Measurements from ENCODE around the gene SRGAP1. TPM values are rescaled to one million over a fixed set of nuclear protein-coding genes. Genes with fewer than 3 reads are reported as not detected.

SRGAP1 gene
- total and polyA plus RNA-seq, 8 donors: 9.6 to 15.6 (median 11.7) TPM

DNA sequence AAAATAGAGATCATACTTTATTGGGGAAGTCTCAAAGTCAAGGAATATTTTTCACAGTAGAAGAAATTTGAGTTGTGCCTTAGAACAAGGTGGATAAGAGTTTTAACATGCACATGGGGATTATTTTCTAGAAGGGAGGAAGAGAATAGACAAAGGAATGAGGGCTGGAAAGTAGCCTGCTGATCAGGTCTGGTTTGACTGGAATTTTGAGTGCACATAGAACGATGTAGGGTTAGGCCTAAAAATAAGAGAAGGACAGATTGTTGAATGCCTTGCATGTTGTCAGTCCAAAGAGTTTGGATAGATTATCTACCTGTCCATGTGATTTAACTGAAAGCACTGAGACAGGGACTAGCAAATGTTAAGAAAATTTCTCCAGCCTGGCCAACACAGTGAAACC is 87.2 kb downstream of the SRGAP1 start:
- Histone ChIP-seq H3K4me1 (no peaks in the 10 kb centered on the region), H3K27ac (no peak overlapping the region), H3K27me3 (no peaks in the 10 kb centered on the region), H3K9me3 (no peaks in the 10 kb centered on the region), H3K36me3 (no peaks in the 10 kb centered on the region), H3K4me3 (no peak overlapping the region)
- DNase-seq (no peak), ATAC-seq (no peak)
- TF ChIP-seq, protein P1, sequence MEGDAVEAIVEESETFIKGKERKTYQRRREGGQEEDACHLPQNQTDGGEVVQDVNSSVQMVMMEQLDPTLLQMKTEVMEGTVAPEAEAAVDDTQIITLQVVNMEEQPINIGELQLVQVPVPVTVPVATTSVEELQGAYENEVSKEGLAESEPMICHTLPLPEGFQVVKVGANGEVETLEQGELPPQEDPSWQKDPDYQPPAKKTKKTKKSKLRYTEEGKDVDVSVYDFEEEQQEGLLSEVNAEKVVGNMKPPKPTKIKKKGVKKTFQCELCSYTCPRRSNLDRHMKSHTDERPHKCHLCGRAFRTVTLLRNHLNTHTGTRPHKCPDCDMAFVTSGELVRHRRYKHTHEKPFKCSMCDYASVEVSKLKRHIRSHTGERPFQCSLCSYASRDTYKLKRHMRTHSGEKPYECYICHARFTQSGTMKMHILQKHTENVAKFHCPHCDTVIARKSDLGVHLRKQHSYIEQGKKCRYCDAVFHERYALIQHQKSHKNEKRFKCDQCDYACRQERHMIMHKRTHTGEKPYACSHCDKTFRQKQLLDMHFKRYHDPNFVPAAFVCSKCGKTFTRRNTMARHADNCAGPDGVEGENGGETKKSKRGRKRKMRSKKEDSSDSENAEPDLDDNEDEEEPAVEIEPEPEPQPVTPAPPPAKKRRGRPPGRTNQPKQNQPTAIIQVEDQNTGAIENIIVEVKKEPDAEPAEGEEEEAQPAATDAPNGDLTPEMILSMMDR (IDR thresholded peaks at IDR 0.05): no peak
- intact Hi-C loops (cut with DNase I): no loop called here

DNA sequence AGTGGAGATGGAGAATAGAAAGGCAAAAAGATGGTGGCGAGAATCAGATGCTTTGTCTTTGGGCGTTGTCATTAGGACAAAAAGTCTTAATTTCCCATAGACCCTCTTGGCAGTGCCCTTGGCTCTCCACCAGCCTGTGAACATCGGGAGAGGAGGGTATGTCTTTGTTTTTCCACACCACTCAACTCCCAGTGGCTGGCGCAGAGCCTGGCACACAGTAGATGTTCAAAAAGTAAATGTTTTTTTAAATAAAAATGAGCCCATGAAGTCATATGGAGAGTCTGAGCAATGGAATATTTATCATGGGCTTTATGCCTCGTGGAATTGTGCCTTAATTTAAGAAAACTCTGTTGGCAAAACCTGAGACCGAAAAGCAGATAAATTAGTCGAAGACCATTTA is 90.4 kb downstream of the SRGAP1 start:
- Histone ChIP-seq H3K9me3 (no peaks in the 10 kb centered on the region), H3K27ac (no peak overlapping the region), H3K36me3 (no peaks in the 10 kb centered on the region), H3K4me1 (peaks cover 0 to 1% of the 10 kb centered on the region in 2 donors), H3K27me3 (no peaks in the 10 kb centered on the region), H3K4me3 (no peak overlapping the region)
- ATAC-seq (no peak), DNase-seq (no peak)
- TF ChIP-seq, protein P1 (IDR thresholded peaks at IDR 0.05): no peak
- intact Hi-C loops (cut with DNase I): no loop called here

DNA sequence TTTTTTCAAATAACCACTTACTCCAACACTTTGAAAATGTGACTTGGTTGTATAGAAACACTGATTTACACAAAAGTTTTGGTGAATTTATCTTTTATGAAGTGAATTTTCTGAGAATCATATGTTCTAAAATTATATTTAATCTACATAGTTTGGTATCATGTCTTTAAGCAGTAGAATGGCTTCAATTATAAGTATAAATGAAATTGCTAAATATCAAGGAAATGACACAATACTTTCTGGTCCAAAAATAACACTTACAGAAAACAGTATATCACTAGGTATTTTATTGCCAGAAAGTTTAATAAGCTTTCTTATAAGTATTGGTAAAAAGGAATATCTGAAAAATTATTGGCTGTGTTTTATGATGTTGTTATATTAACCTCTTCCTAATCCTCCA is 90.9 kb downstream of the SRGAP1 start:
- Histone ChIP-seq H3K36me3 (no peaks in the 10 kb centered on the region), H3K4me1 (peaks cover 0 to 6% of the 10 kb centered on the region in 2 donors), H3K9me3 (no peaks in the 10 kb centered on the region), H3K27ac (no peak overlapping the region), H3K4me3 (no peak overlapping the region), H3K27me3 (no peaks in the 10 kb centered on the region)
- no peak for ATAC-seq
- TF ChIP-seq, protein P1 (IDR thresholded peaks at IDR 0.05): no peak
- no peak for DNase-seq
- intact Hi-C loops (cut with DNase I): no loop called here

DNA sequence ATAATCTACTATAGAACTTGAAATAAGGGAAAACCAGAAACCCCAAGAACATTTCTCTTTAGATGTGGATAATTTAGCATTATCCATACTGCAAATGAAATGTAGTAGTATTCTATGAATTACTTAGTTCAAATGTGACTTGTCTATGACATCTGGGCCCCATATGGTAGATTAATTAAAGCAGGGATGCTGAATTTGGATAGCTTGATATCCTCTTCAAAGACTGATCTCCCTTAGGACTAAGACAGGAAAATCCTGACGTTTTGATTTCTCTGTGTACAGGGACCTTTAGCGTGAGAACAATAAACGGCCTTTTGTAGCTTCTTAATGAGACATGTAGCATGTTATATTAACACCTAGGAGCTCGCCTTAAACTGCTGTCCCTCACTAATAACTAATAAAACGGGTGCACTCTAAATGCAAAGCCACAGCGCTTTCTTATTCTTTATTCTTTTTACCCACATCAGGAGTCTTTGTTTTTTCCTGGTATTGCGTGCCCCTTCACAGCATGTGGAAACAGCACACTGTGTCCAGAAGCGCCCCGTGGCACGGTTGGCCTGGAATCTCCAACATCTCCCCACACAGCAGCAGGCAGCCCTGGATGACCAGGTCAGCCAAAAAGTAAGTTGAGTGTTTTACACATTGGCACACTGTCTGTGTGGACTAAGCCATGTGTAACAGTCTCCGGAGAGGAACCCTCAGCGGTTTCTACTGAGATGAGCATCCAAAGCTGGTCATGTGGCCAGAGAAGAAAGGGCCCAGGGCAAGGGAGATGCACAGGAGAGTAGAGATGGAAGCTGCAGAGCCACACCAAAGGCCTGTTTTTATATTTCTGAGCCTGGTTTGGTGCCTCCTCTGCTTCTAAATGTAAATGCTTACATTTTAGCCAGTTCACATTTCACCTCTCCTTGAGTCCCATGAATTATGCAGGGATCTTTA is 93.1 kb downstream of the SRGAP1 start:
- Histone ChIP-seq H3K9me3 (no peaks in the 10 kb centered on the region), H3K27me3 (no peaks in the 10 kb centered on the region), H3K27ac (no peak overlapping the region), H3K36me3 (no peaks in the 10 kb centered on the region), H3K4me3 (no peak overlapping the region), H3K4me1 (peaks cover 0 to 21% of the 10 kb centered on the region in 2 donors)
- DNase-seq: no peak
- ATAC-seq: no peak
- TF ChIP-seq, protein P1 (IDR thresholded peaks at IDR 0.05): no peak
- intact Hi-C loops (cut with DNase I): no loop called here

DNA sequence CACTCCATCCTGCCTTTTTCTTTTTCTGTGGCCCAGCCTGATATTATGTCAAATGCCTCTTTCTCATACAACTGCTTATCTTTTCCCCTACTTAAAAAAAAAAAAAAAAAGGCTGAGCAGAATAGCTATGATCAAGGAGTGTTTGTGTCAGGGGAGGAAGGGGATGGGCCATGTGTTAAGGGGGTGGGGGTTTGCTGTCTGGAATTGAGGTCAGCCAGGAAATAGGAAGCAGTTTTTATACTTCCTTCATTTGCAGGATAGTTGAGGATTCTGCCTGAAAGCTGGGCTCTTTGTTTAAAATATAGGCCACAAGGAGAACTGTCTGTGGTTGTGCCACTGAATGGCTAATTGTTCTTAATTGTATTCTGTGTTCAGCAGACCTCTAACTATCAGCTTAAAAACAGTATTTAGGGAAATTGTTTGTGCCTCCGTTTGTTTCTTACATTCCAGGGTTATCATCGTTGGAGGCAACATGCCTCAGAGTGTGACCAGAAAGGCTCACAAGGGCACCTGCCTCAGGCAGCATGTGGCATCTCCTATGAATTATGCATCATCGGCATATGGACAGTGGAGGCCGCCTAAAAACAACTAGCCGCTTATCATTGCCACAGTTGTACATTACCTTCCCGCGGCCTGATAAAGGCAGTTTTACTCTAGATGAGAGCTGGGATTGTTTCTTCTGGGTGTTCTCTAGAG is 96.0 kb downstream of the SRGAP1 start:
- H3K9me3 ChIP-seq: no peaks in the 10 kb centered on the region
- H3K36me3 ChIP-seq: no peaks in the 10 kb centered on the region
- no peaks in the 10 kb centered on the region for H3K27me3 ChIP-seq
- no peak overlapping the region for H3K4me3 ChIP-seq
- DNase-seq (no peak), ATAC-seq (peak; percentile 19)
- peak overlapping the region in 1 of 2 donors; percentile 45 for H3K27ac ChIP-seq
- intact Hi-C loops (cut with DNase I): loop anchor here in 1 of 2 donors (10.0 kb wide), 1 partner anchor 154 kb away; no protein-coding TSS in a partner anchor
- H3K4me1 ChIP-seq: peaks cover 0 to 32% of the 10 kb centered on the region in 2 donors
- TF ChIP-seq, protein P1 (IDR thresholded peaks at IDR 0.05): no peak
